HCT116 (cell line): ENCODE measurements around the gene RASGEF1B. TPM values are rescaled to one million over a fixed set of nuclear protein-coding genes. Genes with fewer than 3 reads are reported as not detected.

Source experiments
- ATAC-seq: fragments of 200-7000 bp; cut with Tn5 transposase; 2 replicates; pipeline ENCODE4 v1.9.1; 2020; ENCODE audit warnings: mild to moderate bottlenecking, moderate library complexity
- BruUV-seq: library from RNA; stranded (reverse); fragments of 400-500 nt; replicated peaks from 2 replicates; lab custom pipeline; 2021; lab: Mats Ljungman, UMichigan
- CTCF ChIA-PET: fragments of 300-600 bp; sonication (Branson Sonifier 250); formaldehyde crosslinking; loops from one replicate; lab custom pipeline; 2021; ENCODE audit warnings: antibody characterized with exemption; lab: Charles Lee
- POLR2A ChIA-PET: fragments of 300-600, 350-600 bp; sonication (Branson Sonifier 250); formaldehyde crosslinking; loops from one replicate; lab custom pipeline; 2021; ENCODE audit warnings: antibody characterized with exemption; lab: Charles Lee
- RAD21 ChIA-PET, 2 experiments: fragments of 300-600 bp; sonication (Branson Sonifier 250); formaldehyde crosslinking; loops; one replicate each; lab custom pipeline; 2023; ENCODE audit warnings: low total read pairs in 2 of 2; ENCODE audit not compliant: uncharacterized antibody in 2 of 2, unreplicated experiment in 2 of 2, low non-redundant PET in 1 of 2; lab: Charles Lee
- DNase-seq: peaks from one replicate; pipeline ENCODE4 v3.0.0-alpha.2; 2010; ENCODE audit warnings: low read depth, low spot score
- H2AFZ ChIP-seq: fragments of 200-600 bp; shearing (Covaris generic), sonication (generic); 2 replicates; pipeline ENCODE4 v1.6.1; 2017; ENCODE audit warnings: low read depth, mixed run types, mixed read lengths, antibody characterized with exemption, low read length; ENCODE audit not compliant: poor library complexity, severe bottlenecking
- H3K27ac ChIP-seq: 2 replicates; pipeline ENCODE4 v1.5.1; 2012; ENCODE audit warnings: low read depth, low read length
- H3K27me3 ChIP-seq: fragments of 200-600 bp; sonication (generic); 2 replicates; pipeline ENCODE4 v1.6.1; 2016; ENCODE audit warnings: mixed run types, low read length, mixed read lengths; ENCODE audit not compliant: insufficient read depth
- H3K36me3 ChIP-seq, 2 experiments: fragments of 200-500 bp in 1 of 2; fragments of 200-600 bp in 1 of 2; sonication (Bioruptor generic) in 1 of 2; sonication (generic) in 1 of 2; 2 replicates each; pipeline versions ENCODE4 v1.5.1 to v1.6.1; 2014 to 2016; ENCODE audit warnings: low read length in 2 of 2, inconsistent platforms in 1 of 2, mixed read lengths in 1 of 2, mixed run types in 1 of 2; ENCODE audit not compliant: insufficient read depth in 2 of 2, control insufficient read depth in 1 of 2
- H3K4me1 ChIP-seq, 2 experiments: fragments of 200-600 bp in 1 of 2; sonication (generic) in 1 of 2; 2 replicates each; pipeline versions ENCODE4 v1.5.1 to v1.6.1; 2012 to 2017; ENCODE audit warnings: low read length in 2 of 2, inconsistent platforms in 1 of 2, mild to moderate bottlenecking in 1 of 2, mixed read lengths in 1 of 2, mixed run types in 1 of 2, moderate library complexity in 1 of 2; ENCODE audit not compliant: insufficient read depth in 2 of 2, control insufficient read depth in 1 of 2
- H3K4me2 ChIP-seq: fragments of 200-600 bp; sonication (generic); 2 replicates; pipeline ENCODE4 v1.6.1; 2017; ENCODE audit warnings: mixed run types, low read length, mixed read lengths
- H3K4me3 ChIP-seq, 2 experiments: fragments of 200-600 bp in 1 of 2; sonication (generic) in 1 of 2; replicated peaks in 1 of 2; 2 replicates each; pipeline ENCODE4 v1.5.1; 2011 to 2016; ENCODE audit warnings: low read length in 2 of 2, control low read depth in 1 of 2, low read depth in 1 of 2, mild to moderate bottlenecking in 1 of 2, mixed read lengths in 1 of 2, mixed run types in 1 of 2
- H3K79me2 ChIP-seq: fragments of 200-600 bp; sonication (generic); 2 replicates; pipeline ENCODE4 v1.6.1; 2017; ENCODE audit warnings: mild to moderate bottlenecking, mixed run types, low read length, moderate library complexity, mixed read lengths; ENCODE audit not compliant: insufficient read depth
- H3K9ac ChIP-seq: fragments of 200-600 bp; sonication (generic); 2 replicates; pipeline ENCODE4 v1.6.1; 2016; ENCODE audit warnings: low read length, mixed read lengths
- H3K9me2 ChIP-seq: fragments of 200-600 bp; sonication (generic), shearing (Covaris generic); 2 replicates; pipeline ENCODE4 v1.6.1; 2017; ENCODE audit warnings: mixed run types, mild to moderate bottlenecking, moderate library complexity; ENCODE audit not compliant: insufficient read depth
- H3K9me3 ChIP-seq, 2 experiments: fragments of 200-500 bp in 1 of 2; fragments of 200-600 bp in 1 of 2; sonication (Bioruptor generic) in 1 of 2; sonication (generic) in 1 of 2; 2 replicates each; pipeline ENCODE4 v1.6.1; 2014 to 2017; ENCODE audit warnings: low read length in 2 of 2, mixed read lengths in 2 of 2, inconsistent platforms in 1 of 2, low read depth in 1 of 2, mild to moderate bottlenecking in 1 of 2, mixed run types in 1 of 2, moderate library complexity in 1 of 2; ENCODE audit not compliant: control insufficient read depth in 1 of 2, insufficient read depth in 1 of 2
- H4K20me1 ChIP-seq: fragments of 200-600 bp; sonication (generic), shearing (Covaris generic); 2 replicates; pipeline ENCODE4 v1.6.1; 2017; ENCODE audit warnings: mixed run types, mild to moderate bottlenecking, moderate library complexity; ENCODE audit not compliant: insufficient read depth
- CEBPB ChIP-seq: IDR thresholded peaks from 2 replicates; pipeline ENCODE4 v1.6.1; 2012; ENCODE audit warnings: low read depth
- EGR1 ChIP-seq: IDR thresholded peaks from 2 replicates; pipeline ENCODE4 v1.6.1; 2012; ENCODE audit warnings: low read depth
- ELF1 ChIP-seq: IDR thresholded peaks from 2 replicates; pipeline ENCODE4 v1.6.1; 2012; ENCODE audit warnings: low read depth, borderline replicate concordance
- EZH2 ChIP-seq: fragments of 200-600 bp; sonication (generic); IDR thresholded peaks from 2 replicates; pipeline ENCODE4 v1.6.1; 2017; ENCODE audit warnings: antibody characterized with exemption, mixed run types
- EZH2phosphoT487 ChIP-seq: fragments of 200-600 bp; IDR thresholded peaks from 2 replicates; pipeline ENCODE4 v1.6.1; 2018; ENCODE audit warnings: antibody characterized with exemption, borderline replicate concordance
- FOSL1 ChIP-seq: IDR thresholded peaks from 2 replicates; pipeline ENCODE4 v1.6.1; 2012; ENCODE audit warnings: low read depth
- JUND ChIP-seq: IDR thresholded peaks from 2 replicates; pipeline ENCODE4 v1.6.1; 2012
- POLR2AphosphoS5 ChIP-seq: IDR thresholded peaks from 2 replicates; pipeline ENCODE4 v1.6.1; 2011; ENCODE audit warnings: mild to moderate bottlenecking, low read depth, low read length, moderate library complexity
- RAD21 ChIP-seq: IDR thresholded peaks from 2 replicates; pipeline ENCODE4 v1.6.1; 2012; ENCODE audit warnings: low read depth, mild to moderate bottlenecking
- SIN3A ChIP-seq: IDR thresholded peaks from 2 replicates; pipeline ENCODE4 v1.6.1; 2012; ENCODE audit warnings: low read depth
- SRF ChIP-seq: IDR thresholded peaks from 2 replicates; pipeline ENCODE4 v1.6.1; 2012; ENCODE audit warnings: low read depth
- TCF7L2 ChIP-seq: IDR thresholded peaks from 2 replicates; pipeline ENCODE4 v1.7.0; 2011; ENCODE audit warnings: borderline replicate concordance, inconsistent platforms; ENCODE audit not compliant: insufficient read depth, insufficient read length; ENCODE audit errors: extremely low read depth
- YY1 ChIP-seq: IDR thresholded peaks from 2 replicates; pipeline ENCODE4 v1.6.1; 2011; ENCODE audit warnings: low read length, low read depth, moderate library complexity, mild to moderate bottlenecking; ENCODE audit not compliant: insufficient replicate concordance; ENCODE audit errors: extremely low read depth
- ZNF274 ChIP-seq: fragments of 200-500 bp; sonication (Bioruptor generic); IDR thresholded peaks from 2 replicates; pipeline ENCODE4 v1.6.1; 2014; ENCODE audit warnings: mild to moderate bottlenecking, low read depth, low read length, inconsistent platforms
- intact Hi-C: fragments of 100-400 bp; cut with micrococcal nuclease; formaldehyde crosslinking; loops from 2 replicates; pipeline ENCODE4 v1.10.0; 2022
- total RNA-seq: library from RNA; stranded (reverse); gene quantifications from one replicate; pipeline ENCODE4 v1.2.1, GENCODE V29; 2021; ENCODE audit not compliant: unreplicated experiment
- TF ChIP-seq, protein P1 (sequence below): IDR thresholded peaks from 2 replicates; pipeline ENCODE4 v1.6.1; 2012
- TF ChIP-seq, protein P2 (sequence below): IDR thresholded peaks from 2 replicates; pipeline ENCODE4 v1.6.1; 2012
- TF ChIP-seq, protein P3 (sequence below): IDR thresholded peaks from 2 replicates; pipeline ENCODE4 v1.6.1; 2012; ENCODE audit warnings: low read depth
- TF ChIP-seq, protein P4 (sequence below), 3 experiments: fragments of 200-600 bp in 1 of 3; sonication (generic) in 1 of 3; IDR thresholded peaks in 2 of 3; conservative IDR thresholded peaks in 1 of 3; 2 replicates each; pipeline ENCODE4 v1.5.1; 2012 to 2017; ENCODE audit warnings: low read depth in 2 of 3, low read length in 2 of 3, antibody characterized with exemption in 1 of 3, borderline replicate concordance in 1 of 3, control low read depth in 1 of 3, mild to moderate bottlenecking in 1 of 3, mixed read lengths in 1 of 3, mixed run types in 1 of 3, moderate library complexity in 1 of 3; ENCODE audit not compliant: insufficient read depth in 1 of 3

The RASGEF1B gene
- total RNA-seq, 1 experiment from 2014 or later = 0.25 TPM

DNA sequence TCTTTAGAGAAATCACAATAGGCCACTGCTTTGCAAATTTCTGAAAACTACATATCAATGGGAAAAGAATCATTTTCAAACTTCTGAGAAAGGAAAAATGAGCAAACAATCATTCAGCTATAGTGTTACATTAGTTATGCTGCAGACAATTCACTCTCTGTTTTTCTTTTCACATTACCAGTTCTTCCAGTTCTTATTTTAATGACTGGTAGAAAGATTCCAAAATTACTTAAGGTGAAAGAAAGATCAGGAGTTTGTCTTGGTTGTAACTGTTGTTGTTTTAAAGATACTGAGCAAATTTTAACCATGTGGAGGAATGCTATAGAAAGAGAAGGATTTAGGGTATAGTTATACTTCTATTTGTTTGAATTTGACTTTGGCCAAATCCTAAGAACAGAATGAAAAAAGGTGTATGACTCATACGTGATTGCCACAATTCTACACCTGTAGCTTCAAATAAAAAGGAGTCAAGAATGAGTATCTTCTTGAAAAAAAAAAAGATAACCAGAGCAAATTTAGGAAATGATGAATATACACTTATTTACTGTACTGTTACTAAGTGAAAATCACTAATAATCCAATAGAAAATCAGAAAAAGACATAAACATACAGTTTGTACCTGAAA is 21.0 kb upstream of the RASGEF1B start:
- H3K27ac ChIP-seq = no peak overlapping the region
- H4K20me1 ChIP-seq = no peaks in the 10 kb centered on the region
- no peak overlapping the region for H3K4me3 ChIP-seq
- H3K9me2 ChIP-seq = no peaks in the 10 kb centered on the region; the same call in 1 of the 2 replicates
- ChIA-PET RAD21 (no interaction called here), CTCF (no interaction called here), POLR2A (no interaction called here)
- intact Hi-C loops = no loop called here
- H3K9ac ChIP-seq = no peak overlapping the region
- H2AFZ ChIP-seq = no peak overlapping the region
- TF ChIP-seq EZH2 (no peak), ELF1 (no peak), EGR1 (no peak), JUND (no peak), YY1 (no peak), SRF (no peak), FOSL1 (no peak), CEBPB (no peak), SIN3A (no peak), TCF7L2 (no peak), EZH2phosphoT487 (no peak), POLR2AphosphoS5 (no peak), ZNF274 (no peak), RAD21 (no peak)
- TF ChIP-seq, protein P1, sequence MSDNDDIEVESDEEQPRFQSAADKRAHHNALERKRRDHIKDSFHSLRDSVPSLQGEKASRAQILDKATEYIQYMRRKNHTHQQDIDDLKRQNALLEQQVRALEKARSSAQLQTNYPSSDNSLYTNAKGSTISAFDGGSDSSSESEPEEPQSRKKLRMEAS = no peak
- TF ChIP-seq, protein P2, sequence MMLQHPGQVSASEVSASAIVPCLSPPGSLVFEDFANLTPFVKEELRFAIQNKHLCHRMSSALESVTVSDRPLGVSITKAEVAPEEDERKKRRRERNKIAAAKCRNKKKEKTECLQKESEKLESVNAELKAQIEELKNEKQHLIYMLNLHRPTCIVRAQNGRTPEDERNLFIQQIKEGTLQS = no peak
- TF ChIP-seq, protein P3, sequence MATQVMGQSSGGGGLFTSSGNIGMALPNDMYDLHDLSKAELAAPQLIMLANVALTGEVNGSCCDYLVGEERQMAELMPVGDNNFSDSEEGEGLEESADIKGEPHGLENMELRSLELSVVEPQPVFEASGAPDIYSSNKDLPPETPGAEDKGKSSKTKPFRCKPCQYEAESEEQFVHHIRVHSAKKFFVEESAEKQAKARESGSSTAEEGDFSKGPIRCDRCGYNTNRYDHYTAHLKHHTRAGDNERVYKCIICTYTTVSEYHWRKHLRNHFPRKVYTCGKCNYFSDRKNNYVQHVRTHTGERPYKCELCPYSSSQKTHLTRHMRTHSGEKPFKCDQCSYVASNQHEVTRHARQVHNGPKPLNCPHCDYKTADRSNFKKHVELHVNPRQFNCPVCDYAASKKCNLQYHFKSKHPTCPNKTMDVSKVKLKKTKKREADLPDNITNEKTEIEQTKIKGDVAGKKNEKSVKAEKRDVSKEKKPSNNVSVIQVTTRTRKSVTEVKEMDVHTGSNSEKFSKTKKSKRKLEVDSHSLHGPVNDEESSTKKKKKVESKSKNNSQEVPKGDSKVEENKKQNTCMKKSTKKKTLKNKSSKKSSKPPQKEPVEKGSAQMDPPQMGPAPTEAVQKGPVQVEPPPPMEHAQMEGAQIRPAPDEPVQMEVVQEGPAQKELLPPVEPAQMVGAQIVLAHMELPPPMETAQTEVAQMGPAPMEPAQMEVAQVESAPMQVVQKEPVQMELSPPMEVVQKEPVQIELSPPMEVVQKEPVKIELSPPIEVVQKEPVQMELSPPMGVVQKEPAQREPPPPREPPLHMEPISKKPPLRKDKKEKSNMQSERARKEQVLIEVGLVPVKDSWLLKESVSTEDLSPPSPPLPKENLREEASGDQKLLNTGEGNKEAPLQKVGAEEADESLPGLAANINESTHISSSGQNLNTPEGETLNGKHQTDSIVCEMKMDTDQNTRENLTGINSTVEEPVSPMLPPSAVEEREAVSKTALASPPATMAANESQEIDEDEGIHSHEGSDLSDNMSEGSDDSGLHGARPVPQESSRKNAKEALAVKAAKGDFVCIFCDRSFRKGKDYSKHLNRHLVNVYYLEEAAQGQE = no peak
- TF ChIP-seq, protein P4, sequence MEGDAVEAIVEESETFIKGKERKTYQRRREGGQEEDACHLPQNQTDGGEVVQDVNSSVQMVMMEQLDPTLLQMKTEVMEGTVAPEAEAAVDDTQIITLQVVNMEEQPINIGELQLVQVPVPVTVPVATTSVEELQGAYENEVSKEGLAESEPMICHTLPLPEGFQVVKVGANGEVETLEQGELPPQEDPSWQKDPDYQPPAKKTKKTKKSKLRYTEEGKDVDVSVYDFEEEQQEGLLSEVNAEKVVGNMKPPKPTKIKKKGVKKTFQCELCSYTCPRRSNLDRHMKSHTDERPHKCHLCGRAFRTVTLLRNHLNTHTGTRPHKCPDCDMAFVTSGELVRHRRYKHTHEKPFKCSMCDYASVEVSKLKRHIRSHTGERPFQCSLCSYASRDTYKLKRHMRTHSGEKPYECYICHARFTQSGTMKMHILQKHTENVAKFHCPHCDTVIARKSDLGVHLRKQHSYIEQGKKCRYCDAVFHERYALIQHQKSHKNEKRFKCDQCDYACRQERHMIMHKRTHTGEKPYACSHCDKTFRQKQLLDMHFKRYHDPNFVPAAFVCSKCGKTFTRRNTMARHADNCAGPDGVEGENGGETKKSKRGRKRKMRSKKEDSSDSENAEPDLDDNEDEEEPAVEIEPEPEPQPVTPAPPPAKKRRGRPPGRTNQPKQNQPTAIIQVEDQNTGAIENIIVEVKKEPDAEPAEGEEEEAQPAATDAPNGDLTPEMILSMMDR (IDR thresholded peaks at IDR 0.05 in 2 of 3, conservative IDR thresholded peaks at IDR 0.05 in 1 of 3; ENCODE audit: borderline replicate concordance in 1 of 3, insufficient read depth in 1 of 3, low read depth in 2 of 3, low read length in 2 of 3) = no peak
- H3K36me3 ChIP-seq = no peaks in the 10 kb centered on the region
- H3K27me3 ChIP-seq = no peaks in the 10 kb centered on the region; the same call in 1 of the 2 replicates
- no peaks in the 10 kb centered on the region for H3K4me1 ChIP-seq
- ATAC-seq (no peak), DNase-seq (no peak)
- no peaks in the 10 kb centered on the region for H3K9me3 ChIP-seq
- no peak overlapping the region for H3K4me2 ChIP-seq
- H3K79me2 ChIP-seq = no peaks in the 10 kb centered on the region
- no TSS peak for BruUV-seq
